ENCODE data around the gene TBC1D22A. TPM values are rescaled to one million over a fixed set of nuclear protein-coding genes. Genes with fewer than 3 reads are reported as not detected.

Gene TBC1D22A
- total RNA-seq, 2 donors from 2014 or later = 31.9 to 43.4 TPM

DNA sequence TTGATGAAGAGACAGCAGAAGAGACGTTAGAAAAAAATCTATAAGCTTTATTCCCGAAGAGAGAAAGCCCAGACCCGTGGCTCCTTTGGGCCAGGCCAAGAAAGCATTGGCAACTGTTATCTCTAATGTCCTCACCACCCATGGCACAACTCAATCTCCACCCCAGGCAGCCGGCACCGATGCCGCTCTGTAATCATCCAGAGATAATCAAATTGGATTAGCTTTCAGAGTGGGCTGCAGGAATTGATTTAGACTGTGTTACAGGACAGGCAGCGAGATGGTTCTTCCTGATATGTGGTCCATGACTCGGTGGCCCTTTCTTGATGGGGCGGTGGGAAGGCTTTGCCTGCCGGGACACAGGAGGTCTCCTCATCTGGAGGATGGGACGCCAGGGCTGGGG, 383.9 kb downstream of the TBC1D22A start:
- H3K4me3 Mint-ChIP-seq = no peak overlapping the region
- ATAC-seq (no peak), DNase-seq (ENCODE audit: low spot score) (no peak)
- H3K27me3 Mint-ChIP-seq = no peaks in the 10 kb centered on the region
- no peak overlapping the region for H3K27ac Mint-ChIP-seq
- peaks cover 0 to 11% of the 10 kb centered on the region in 2 donors for H3K4me1 Mint-ChIP-seq (ENCODE audit: low read depth in 2 of 2)
- H3K9me3 Mint-ChIP-seq = no peaks in the 10 kb centered on the region
- H3K36me3 Mint-ChIP-seq = no peaks in the 10 kb centered on the region

DNA sequence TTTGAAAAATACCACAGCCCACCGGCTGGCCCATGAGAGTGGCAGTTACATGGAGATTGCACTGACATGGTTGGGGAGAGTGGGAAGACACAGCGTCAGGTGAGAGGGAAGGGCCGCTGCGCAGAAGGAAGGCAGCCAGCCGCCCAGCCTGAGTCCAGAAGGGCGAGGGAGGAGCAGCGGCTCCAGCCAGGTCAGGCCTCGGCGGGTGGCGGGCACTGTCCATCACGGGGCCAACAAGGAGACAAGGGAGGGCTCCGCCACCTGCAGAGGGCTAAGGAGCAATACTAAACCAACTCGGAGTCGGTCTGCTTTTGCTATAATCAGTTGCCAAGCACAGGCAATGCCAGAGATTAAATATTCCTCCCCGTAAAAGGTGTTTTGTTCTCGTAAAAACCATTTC, 384.5 kb downstream of the TBC1D22A start:
- H3K27ac Mint-ChIP-seq = no peak overlapping the region
- H3K4me1 Mint-ChIP-seq (ENCODE audit: low read depth in 2 of 2) = peaks cover under 1 to 11% of the 10 kb centered on the region in 2 donors
- no peaks in the 10 kb centered on the region for H3K36me3 Mint-ChIP-seq
- no peaks in the 10 kb centered on the region for H3K9me3 Mint-ChIP-seq
- no peak for ATAC-seq
- H3K27me3 Mint-ChIP-seq = no peaks in the 10 kb centered on the region
- H3K4me3 Mint-ChIP-seq = no peak overlapping the region
- DNase-seq (ENCODE audit: low spot score) = no peak

DNA sequence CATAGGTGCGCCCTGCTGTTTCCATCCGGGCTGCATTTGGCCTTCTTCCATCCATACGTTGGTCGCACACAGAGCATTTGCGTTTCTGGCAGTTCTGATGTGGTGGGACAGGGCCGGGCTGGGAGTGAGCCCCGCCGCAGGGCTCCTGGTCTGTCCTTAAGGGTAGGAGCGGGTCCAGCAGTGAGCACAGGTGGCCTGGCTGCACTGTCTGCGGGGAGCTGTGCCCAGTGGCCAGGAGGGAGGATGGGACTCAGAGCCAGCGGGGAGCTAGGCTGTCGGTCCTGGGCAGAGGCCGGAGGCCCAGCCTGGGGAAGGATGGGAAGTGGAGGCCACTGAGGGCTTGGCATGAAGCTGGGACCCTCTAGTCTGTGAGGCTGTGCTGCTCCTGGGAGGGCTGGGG, 385.1 kb downstream of the TBC1D22A start:
- ATAC-seq = no peak
- Mint-ChIP-seq H3K4me1 (ENCODE audit: low read depth in 2 of 2) (peaks cover 7 to 11% of the 10 kb centered on the region in 2 donors), H3K4me3 (no peak overlapping the region), H3K9me3 (no peaks in the 10 kb centered on the region), H3K27me3 (no peaks in the 10 kb centered on the region), H3K27ac (no peak overlapping the region), H3K36me3 (no peaks in the 10 kb centered on the region)
- DNase-seq (ENCODE audit: low spot score) = no peak

DNA sequence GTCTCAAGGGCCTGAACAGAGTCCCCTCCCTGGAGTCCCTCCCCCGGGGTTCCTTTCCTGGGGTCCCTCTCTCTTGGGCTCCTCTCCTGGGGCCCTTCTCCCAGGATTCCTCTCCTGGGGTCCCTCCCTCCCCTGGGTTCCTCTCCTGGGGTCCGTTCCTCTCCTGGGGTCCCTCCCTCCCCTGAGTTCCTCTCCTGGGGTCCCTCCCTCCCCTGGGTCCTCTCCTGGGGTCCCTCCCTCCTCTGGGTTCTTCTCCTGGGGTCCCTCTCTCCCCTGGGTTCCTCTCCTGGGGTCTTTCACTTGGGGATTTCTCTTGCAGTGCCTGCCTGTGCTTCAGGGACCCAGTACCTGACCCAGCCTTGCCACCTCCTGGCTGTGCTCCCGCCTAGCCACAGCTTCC, 386.1 kb downstream of the TBC1D22A start:
- H3K4me1 Mint-ChIP-seq (ENCODE audit: low read depth in 2 of 2) = peaks cover 8 to 15% of the 10 kb centered on the region in 2 donors
- H3K9me3 Mint-ChIP-seq = no peaks in the 10 kb centered on the region
- H3K27ac Mint-ChIP-seq = no peak overlapping the region
- no peak overlapping the region for H3K4me3 Mint-ChIP-seq
- no peaks in the 10 kb centered on the region for H3K27me3 Mint-ChIP-seq
- DNase-seq (ENCODE audit: low spot score) (no peak), ATAC-seq (no peak)
- H3K36me3 Mint-ChIP-seq = no peaks in the 10 kb centered on the region

DNA sequence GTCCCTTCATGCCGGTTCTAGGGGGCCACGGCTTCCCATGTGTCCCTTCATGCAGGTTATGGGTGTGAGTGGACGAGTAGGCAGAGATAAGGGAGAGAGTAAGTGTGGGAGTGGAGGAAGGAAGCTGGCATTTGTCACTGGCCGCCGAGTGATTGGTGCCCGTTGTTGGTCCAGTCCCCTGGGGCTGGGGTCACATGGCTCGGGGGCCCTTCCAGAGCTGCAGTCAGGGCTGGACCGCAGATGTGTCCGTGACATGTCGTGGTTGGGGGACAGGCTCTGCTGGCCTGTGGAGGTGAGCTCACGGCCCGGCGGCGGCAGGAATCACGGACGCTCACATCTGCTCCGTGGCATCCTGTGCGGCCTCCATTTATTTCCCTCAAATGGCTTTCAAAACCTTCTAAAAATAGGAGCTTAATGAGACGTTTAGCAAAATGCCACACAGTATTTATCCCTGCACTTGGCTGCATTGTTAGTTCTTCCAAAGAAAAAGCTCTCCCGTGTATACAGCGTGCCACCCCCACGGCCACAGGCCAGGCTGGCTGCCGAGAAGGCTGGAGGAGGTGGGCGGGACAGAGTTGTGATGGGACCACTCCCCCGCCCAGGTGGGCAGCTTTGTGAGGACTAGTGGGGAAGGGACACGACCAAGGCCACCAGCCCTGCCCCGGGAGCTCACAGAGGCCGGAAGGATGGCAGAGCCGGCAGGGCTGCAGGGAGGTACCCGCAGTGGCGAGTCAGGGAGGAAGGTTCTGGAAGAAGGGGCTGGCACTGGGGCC, 386.7 kb downstream of the TBC1D22A start:
- Mint-ChIP-seq H3K9me3 (no peaks in the 10 kb centered on the region), H3K4me3 (no peak overlapping the region), H3K27ac (no peak overlapping the region), H3K27me3 (no peaks in the 10 kb centered on the region), H3K36me3 (no peaks in the 10 kb centered on the region), H3K4me1 (ENCODE audit: low read depth in 2 of 2) (peaks cover 8 to 16% of the 10 kb centered on the region in 2 donors)
- ATAC-seq (no peak), DNase-seq (ENCODE audit: low spot score) (no peak)

DNA sequence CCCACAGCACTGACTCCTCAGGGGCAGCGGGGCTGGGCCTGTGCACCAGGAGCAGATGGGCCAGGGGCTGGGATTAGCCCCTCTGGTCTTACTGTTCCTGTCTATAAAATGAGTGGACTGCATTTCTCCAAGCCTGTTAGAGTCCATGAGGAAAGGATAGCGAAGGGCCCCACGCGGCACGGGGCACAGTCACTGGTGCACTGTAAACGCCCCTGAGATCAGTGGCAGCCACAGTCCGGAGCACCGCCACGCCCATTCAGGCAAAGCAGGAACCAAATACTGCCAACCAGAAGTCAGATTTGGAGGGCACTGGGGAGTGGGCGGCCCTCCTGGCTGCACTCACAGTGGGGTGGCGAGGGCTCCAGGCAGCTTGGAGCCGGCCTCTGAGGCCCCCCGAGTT, 387.5 kb downstream of the TBC1D22A start:
- no peak for DNase-seq (ENCODE audit: low spot score)
- no peak overlapping the region for H3K4me3 Mint-ChIP-seq
- H3K36me3 Mint-ChIP-seq = no peaks in the 10 kb centered on the region
- H3K4me1 Mint-ChIP-seq (ENCODE audit: low read depth in 2 of 2) = peaks cover 8 to 15% of the 10 kb centered on the region in 2 donors
- H3K9me3 Mint-ChIP-seq = no peaks in the 10 kb centered on the region
- no peak for ATAC-seq
- no peak overlapping the region for H3K27ac Mint-ChIP-seq
- H3K27me3 Mint-ChIP-seq = no peaks in the 10 kb centered on the region

DNA sequence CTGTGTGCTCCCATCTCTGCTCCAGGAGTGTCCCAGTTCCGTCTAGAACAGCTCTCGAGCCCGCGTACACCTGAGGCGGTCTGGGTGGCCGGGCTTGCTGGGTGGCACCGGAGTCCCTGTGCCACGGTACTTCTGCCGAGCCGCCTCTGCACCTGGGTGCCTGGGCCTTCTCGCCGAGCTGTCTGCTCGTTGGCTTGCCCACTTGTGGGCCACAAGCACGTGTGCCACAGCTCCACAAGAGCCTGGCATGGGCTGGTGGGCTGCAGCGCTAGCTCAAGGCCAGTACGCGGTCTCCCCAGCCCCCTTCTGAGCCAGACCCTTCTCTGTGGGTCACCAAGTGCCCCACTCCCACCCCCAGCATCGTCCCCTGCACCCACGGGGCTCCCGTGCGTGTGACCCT, 388.0 kb downstream of the TBC1D22A start:
- H3K4me3 Mint-ChIP-seq = no peak overlapping the region
- no peak for DNase-seq (ENCODE audit: low spot score)
- peaks cover 8 to 12% of the 10 kb centered on the region in 2 donors for H3K4me1 Mint-ChIP-seq (ENCODE audit: low read depth in 2 of 2)
- H3K36me3 Mint-ChIP-seq = no peaks in the 10 kb centered on the region
- H3K9me3 Mint-ChIP-seq = no peaks in the 10 kb centered on the region
- no peak for ATAC-seq
- H3K27ac Mint-ChIP-seq = no peak overlapping the region
- no peaks in the 10 kb centered on the region for H3K27me3 Mint-ChIP-seq

DNA sequence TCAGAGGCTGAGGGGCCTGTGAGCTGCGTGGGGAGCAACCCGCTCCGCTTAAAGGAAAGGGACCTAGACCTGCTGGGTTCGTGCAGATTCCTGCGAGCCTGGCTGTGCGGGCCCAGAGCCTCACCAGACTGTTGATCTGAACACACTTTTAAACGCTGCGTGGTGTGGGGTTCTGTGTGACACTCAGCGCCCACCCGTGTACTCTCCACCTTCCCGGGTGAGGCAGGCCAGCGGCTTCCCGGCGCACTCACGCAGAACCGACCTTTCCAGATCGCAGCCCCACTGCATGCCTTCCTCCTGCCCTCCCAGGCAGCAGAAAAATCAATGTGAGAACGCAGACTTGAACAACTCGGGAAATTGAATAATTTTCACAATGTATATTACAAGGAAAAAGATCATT, 388.6 kb downstream of the TBC1D22A start:
- Mint-ChIP-seq H3K4me1 (ENCODE audit: low read depth in 2 of 2) (peaks cover 8 to 12% of the 10 kb centered on the region in 2 donors), H3K27ac (no peak overlapping the region)
- DNase-seq (ENCODE audit: low spot score) = no peak

DNA sequence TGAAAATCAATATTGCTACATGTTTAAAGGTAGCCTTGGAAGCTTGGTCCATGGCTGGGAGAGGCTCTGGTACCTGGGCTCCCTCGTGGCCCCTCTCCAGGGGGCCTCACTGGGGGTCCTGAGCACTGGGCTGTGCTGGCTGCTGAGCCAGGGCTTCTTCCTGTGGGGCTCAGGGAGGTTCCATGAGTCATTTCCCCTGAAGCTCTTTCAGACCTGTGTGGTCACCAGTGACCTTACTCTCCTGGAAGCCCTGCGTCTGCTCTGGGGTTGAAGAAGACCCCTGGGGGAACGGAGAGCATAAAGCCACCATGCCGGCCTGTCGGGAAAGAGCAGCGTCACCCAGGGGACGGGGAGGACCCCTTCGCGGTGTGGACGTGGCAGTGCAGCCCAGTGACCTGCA, 389.0 kb downstream of the TBC1D22A start:
- Mint-ChIP-seq H3K4me3 (no peak overlapping the region), H3K4me1 (ENCODE audit: low read depth in 2 of 2) (peaks cover 8 to 12% of the 10 kb centered on the region in 2 donors), H3K9me3 (no peaks in the 10 kb centered on the region), H3K27me3 (no peaks in the 10 kb centered on the region), H3K27ac (no peak overlapping the region), H3K36me3 (no peaks in the 10 kb centered on the region)
- ATAC-seq = no peak
- DNase-seq (ENCODE audit: low spot score) = no peak

More for the DNA sequence above, 388.6 kb downstream of the TBC1D22A start:
- no peak for ATAC-seq
- Mint-ChIP-seq H3K36me3 (no peaks in the 10 kb centered on the region), H3K4me3 (no peak overlapping the region), H3K27me3 (no peaks in the 10 kb centered on the region), H3K9me3 (no peaks in the 10 kb centered on the region)

DNA sequence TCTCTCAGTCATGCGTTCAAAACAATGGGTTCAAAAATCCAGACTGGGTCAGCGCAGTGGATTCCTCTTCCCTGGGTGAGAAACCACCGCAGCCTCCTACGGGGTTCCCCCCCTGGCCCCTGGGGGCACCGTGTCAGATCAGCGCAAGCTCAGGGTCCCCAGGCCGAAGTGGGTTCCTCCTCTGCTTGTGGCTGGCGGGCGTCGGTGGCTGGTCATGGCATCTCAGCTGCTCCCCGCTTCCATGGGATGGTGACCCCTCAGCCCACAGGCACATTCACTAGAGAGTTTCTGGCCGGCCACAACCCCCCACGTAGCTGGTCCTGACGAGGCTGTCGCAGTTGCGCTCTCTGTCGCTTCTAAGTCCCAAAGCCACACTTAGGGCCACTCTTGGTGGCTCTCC, 389.8 kb downstream of the TBC1D22A start:
- Mint-ChIP-seq H3K9me3 (no peaks in the 10 kb centered on the region), H3K27me3 (no peaks in the 10 kb centered on the region), H3K27ac (no peak overlapping the region), H3K4me3 (no peak overlapping the region), H3K4me1 (ENCODE audit: low read depth in 2 of 2) (peaks cover 8 to 9% of the 10 kb centered on the region in 2 donors), H3K36me3 (no peaks in the 10 kb centered on the region)
- ATAC-seq (no peak), DNase-seq (ENCODE audit: low spot score) (no peak)

DNA sequence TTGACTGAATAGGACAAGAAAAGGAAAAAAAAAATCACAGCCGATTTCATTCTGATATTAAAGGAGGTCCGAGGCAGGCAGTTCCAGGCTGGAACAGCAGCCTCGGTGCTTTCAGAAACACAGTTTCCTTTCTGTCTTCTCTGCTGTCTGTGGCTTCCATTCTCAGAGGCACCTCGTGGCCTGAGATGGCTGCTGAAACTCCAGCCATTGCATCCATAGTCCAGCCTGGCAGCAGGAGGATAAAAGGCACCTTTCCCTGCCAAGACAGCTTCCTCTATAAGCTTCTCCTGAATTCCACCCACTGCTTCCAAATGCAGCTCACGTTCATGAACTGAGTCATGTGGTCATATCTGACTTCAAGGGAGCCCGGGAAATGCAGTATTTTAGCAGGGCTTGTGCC, 390.5 kb downstream of the TBC1D22A start:
- DNase-seq (ENCODE audit: low spot score) = no peak
- Mint-ChIP-seq H3K4me1 (ENCODE audit: low read depth in 2 of 2) (peaks cover 8 to 9% of the 10 kb centered on the region in 2 donors), H3K27me3 (no peaks in the 10 kb centered on the region), H3K4me3 (no peak overlapping the region), H3K36me3 (no peaks in the 10 kb centered on the region), H3K9me3 (no peaks in the 10 kb centered on the region), H3K27ac (no peak overlapping the region)
- no peak for ATAC-seq

DNA sequence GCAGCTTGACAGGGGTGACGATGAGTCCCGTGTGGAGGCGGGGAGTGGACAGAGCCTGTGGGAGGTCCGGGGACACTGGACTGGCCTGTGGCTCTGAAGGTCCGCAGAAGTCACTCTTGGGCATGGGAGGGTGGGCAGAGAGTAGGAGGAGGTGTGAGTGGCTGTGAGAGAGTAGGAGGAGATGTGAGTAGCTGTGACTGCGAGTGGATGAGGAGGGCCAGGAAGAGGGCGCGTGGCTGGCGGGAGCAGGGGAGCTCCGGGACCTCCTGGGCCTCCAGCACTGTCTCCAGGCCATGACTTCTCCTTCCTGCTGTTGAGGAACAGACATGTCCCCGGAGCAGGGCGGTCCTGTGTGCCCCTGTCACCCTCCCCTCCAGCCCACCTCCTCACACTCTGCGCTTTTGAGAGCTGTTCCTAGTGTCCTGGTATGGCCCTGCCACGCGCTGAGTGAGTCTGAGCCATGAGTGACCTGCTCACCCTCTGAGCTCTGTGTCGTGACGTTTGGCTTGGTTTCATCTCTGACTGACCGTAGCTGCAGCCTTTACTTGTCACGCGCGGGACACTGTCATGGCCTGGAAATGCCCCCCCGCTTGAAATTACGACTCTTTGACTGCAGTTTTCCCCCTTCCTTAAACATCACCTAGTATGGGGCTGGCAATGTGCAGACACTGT, 391.5 kb downstream of the TBC1D22A start:
- Mint-ChIP-seq H3K4me1 (ENCODE audit: low read depth in 2 of 2) (peaks cover 8 to 9% of the 10 kb centered on the region in 2 donors), H3K9me3 (no peaks in the 10 kb centered on the region), H3K36me3 (no peaks in the 10 kb centered on the region), H3K27me3 (no peaks in the 10 kb centered on the region), H3K4me3 (no peak overlapping the region), H3K27ac (no peak overlapping the region)
- no peak for DNase-seq (ENCODE audit: low spot score)
- no peak for ATAC-seq

DNA sequence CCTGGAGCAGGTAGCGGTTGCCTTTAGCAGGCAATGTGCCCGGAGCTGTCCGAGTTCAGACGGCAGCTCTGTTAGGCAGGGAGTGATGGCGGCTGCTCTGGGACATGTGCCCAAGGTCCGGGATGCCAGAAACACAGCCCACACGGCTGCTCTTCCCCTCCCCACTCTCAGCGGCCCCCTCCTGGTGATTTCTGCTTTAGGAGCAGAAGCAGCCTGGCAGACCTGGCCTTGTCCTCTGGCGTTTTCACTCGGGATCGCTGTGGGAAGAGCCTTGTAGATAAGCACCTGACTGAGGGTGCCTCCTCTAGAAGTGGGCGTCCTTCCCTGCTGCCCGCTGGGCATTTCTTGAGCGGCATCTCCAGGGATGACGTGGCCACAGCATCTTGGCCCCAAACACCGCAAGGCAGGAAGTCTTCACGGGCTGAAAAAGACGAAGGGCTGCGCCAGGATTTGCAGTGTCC, 392.2 kb downstream of the TBC1D22A start:
- no peak for DNase-seq (ENCODE audit: low spot score)
- no peak overlapping the region for H3K27ac Mint-ChIP-seq
- H3K4me3 Mint-ChIP-seq = no peak overlapping the region
- H3K27me3 Mint-ChIP-seq = no peaks in the 10 kb centered on the region
- no peaks in the 10 kb centered on the region for H3K36me3 Mint-ChIP-seq
- H3K9me3 Mint-ChIP-seq = no peaks in the 10 kb centered on the region
- peaks cover 6 to 8% of the 10 kb centered on the region in 2 donors for H3K4me1 Mint-ChIP-seq (ENCODE audit: low read depth in 2 of 2)
- no peak for ATAC-seq

DNA sequence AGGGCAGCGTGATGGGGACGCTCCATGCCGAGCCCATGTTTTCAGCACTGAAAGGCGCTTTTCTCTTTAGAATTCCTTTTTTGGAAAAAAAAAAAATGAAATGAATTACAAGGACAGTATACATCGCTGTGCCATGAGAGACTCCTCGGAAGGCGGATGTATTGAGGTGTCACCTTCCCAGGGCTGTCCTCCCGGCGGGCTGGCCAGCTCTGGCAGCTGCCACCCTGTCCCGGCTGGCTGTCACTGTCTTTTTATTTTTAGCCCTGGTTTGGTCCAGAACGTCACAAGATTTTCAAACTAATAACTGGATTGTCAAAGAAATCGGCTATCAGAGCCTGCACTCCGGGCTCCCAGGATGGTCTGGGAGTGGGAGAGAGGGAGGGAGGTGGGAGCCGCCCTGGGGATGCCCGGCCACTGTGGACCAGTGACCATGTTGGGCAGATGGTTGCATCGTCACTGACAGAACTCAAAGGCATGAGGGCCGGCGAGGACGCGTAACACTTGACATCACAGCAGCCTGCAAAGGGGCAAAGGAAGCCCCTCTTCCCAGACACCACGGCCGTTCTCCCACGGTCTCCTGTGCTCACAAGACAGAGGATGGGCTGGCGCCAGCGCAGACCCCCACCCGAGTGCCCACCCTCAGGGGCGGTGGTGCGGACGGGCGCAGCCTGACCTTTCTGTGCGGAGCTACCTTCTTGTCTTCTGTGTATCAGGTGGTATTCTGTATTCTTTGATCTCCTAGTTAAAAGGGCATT, 392.9 kb downstream of the TBC1D22A start:
- no peak overlapping the region for H3K27ac Mint-ChIP-seq
- H3K36me3 Mint-ChIP-seq = no peaks in the 10 kb centered on the region
- H3K9me3 Mint-ChIP-seq = no peaks in the 10 kb centered on the region
- no peaks in the 10 kb centered on the region for H3K27me3 Mint-ChIP-seq
- H3K4me3 Mint-ChIP-seq = no peak overlapping the region
- ATAC-seq (no peak), DNase-seq (ENCODE audit: low spot score) (no peak)
- H3K4me1 Mint-ChIP-seq (ENCODE audit: low read depth in 2 of 2) = peaks cover 6 to 8% of the 10 kb centered on the region in 2 donors
